PC-3 (cell line): ENCODE measurements around the gene CHKA. TPM values are rescaled to one million over a fixed set of nuclear protein-coding genes. Genes with fewer than 3 reads are reported as not detected.

Experiments
- ATAC-seq: fragments of 200-7000 bp; cut with Tn5 transposase; 2 replicates; pipeline ENCODE4 v1.9.1; 2020; ENCODE audit warnings: mild to moderate bottlenecking, moderate library complexity
- BruUV-seq: library from RNA; stranded (reverse); fragments of 400-500 nt; replicated peaks from 2 replicates; lab custom pipeline; 2021; lab: Mats Ljungman, UMichigan
- CTCF ChIA-PET: fragments of 300-600 bp; sonication (Branson Sonifier 250); formaldehyde crosslinking; loops from one replicate; lab custom pipeline; 2022; ENCODE audit warnings: antibody characterized with exemption; lab: Charles Lee
- POLR2A ChIA-PET: fragments of 300-600 bp; sonication (Branson Sonifier 250); formaldehyde crosslinking; loops from one replicate; lab custom pipeline; 2022; ENCODE audit warnings: antibody characterized with exemption; ENCODE audit not compliant: unreplicated experiment; lab: Charles Lee
- DNase-seq: peaks from one replicate; pipeline ENCODE4 v3.0.0-alpha.2; 2015
- H2AFZ ChIP-seq: fragments of 300-600 bp; sonication (generic); 2 replicates; pipeline ENCODE4 v1.6.0; 2016; ENCODE audit warnings: antibody characterized with exemption, low read length
- H3F3A ChIP-seq: fragments of 300-600 bp; sonication (generic); one replicate; pipeline ENCODE4 v1.6.0; 2017; ENCODE audit warnings: antibody characterized with exemption, low read length, control low read depth, mild to moderate bottlenecking; ENCODE audit not compliant: unreplicated experiment
- H3K27ac ChIP-seq: fragments of 300-600 bp; sonication (generic); 2 replicates; pipeline ENCODE4 v1.5.1; 2016; ENCODE audit warnings: mild to moderate bottlenecking, low read length
- H3K27me3 ChIP-seq: fragments of 300-600 bp; sonication (generic); 2 replicates; pipeline ENCODE4 v1.6.1; 2016; ENCODE audit warnings: low read length, mixed read lengths
- H3K36me3 ChIP-seq: fragments of 300-600 bp; sonication (generic); 2 replicates; pipeline ENCODE4 v1.6.1; 2016; ENCODE audit warnings: low read depth, mixed run types, low read length, mixed read lengths
- H3K4me1 ChIP-seq: fragments of 300-600 bp; sonication (generic); 2 replicates; pipeline ENCODE4 v1.5.1; 2016; ENCODE audit warnings: low read length; ENCODE audit not compliant: insufficient read depth
- H3K4me2 ChIP-seq: fragments of 300-600 bp; sonication (generic); 2 replicates; pipeline ENCODE4 v1.6.0; 2016; ENCODE audit warnings: low read length
- H3K4me3 ChIP-seq: fragments of 300-600 bp; sonication (generic); 2 replicates; pipeline ENCODE4 v1.5.1; 2016; ENCODE audit warnings: mild to moderate bottlenecking, low read length, mixed read lengths
- H3K79me2 ChIP-seq: fragments of 300-600 bp; sonication (generic); 2 replicates; pipeline ENCODE4 v1.6.1; 2017; ENCODE audit warnings: low read length, mixed read lengths
- H3K9ac ChIP-seq: fragments of 300-600 bp; sonication (generic); 2 replicates; pipeline ENCODE4 v1.6.0; 2016; ENCODE audit warnings: mild to moderate bottlenecking, low read length
- H3K9me2 ChIP-seq: fragments of 300-600 bp; sonication (generic); replicated peaks from 2 replicates; pipeline ENCODE4 v1.6.1; 2016; ENCODE audit warnings: mixed run types, low read length, mixed read lengths
- H3K9me3 ChIP-seq: fragments of 300-600 bp; sonication (generic); 2 replicates; pipeline ENCODE4 v1.6.1; 2016; ENCODE audit warnings: low read length, mixed read lengths
- H4K20me1 ChIP-seq: fragments of 300-600 bp; sonication (generic); 2 replicates; pipeline ENCODE4 v1.6.1; 2016; ENCODE audit warnings: low read length, mixed read lengths
- EZH2 ChIP-seq: fragments of 300-600 bp; sonication (generic); IDR thresholded peaks from one replicate; pipeline ENCODE4 v1.6.1; 2017; ENCODE audit warnings: antibody characterized with exemption, mild to moderate bottlenecking, low read length; ENCODE audit not compliant: unreplicated experiment
- EZH2phosphoT487 ChIP-seq: fragments of 300-600 bp; sonication (generic); IDR thresholded peaks from 2 replicates; pipeline ENCODE4 v1.6.1; 2018; ENCODE audit warnings: mild to moderate bottlenecking, antibody characterized with exemption, low read length, borderline replicate concordance
- intact Hi-C: fragments of 100-400 bp; cut with micrococcal nuclease; formaldehyde crosslinking; loops from 2 replicates; pipeline ENCODE4 v1.9.0; 2023
- total RNA-seq: library from RNA; depleted of rRNA; stranded (reverse); fragments of >200 nt; gene quantifications from 2 replicates; pipeline ENCODE4 v1.2.3, GENCODE V29; 2014
- TF ChIP-seq, protein P1 (sequence below): fragments of 300-600 bp; sonication (generic); conservative IDR thresholded peaks from 2 replicates; pipeline ENCODE4 v1.5.1; 2017; ENCODE audit warnings: antibody characterized with exemption, low read depth, mild to moderate bottlenecking, low read length

CHKA gene
- total RNA-seq, 1 experiment from 2014 or later = 57.5 TPM

DNA sequence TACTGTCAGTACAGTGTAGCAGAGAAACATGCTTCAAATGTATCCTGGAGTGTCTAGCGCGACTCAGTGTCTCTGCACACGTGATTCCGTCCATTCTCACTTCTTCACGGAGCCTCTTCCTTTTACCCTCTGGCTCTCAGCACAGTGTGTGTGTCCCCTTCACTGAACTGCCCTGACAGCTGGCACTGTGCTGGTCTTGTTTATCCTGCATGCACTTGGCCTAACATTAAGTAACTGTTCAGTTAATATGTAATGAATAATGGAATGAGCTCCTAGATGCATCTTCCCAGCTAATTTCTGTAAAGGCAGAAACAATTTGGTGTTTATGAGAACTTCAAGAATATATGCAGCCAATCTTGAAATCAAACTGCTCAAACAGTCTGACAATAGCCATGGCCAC is 47.5 kb upstream of the CHKA start:
- TF ChIP-seq EZH2phosphoT487 (no peak), EZH2 (no peak)
- TF ChIP-seq, protein P1, sequence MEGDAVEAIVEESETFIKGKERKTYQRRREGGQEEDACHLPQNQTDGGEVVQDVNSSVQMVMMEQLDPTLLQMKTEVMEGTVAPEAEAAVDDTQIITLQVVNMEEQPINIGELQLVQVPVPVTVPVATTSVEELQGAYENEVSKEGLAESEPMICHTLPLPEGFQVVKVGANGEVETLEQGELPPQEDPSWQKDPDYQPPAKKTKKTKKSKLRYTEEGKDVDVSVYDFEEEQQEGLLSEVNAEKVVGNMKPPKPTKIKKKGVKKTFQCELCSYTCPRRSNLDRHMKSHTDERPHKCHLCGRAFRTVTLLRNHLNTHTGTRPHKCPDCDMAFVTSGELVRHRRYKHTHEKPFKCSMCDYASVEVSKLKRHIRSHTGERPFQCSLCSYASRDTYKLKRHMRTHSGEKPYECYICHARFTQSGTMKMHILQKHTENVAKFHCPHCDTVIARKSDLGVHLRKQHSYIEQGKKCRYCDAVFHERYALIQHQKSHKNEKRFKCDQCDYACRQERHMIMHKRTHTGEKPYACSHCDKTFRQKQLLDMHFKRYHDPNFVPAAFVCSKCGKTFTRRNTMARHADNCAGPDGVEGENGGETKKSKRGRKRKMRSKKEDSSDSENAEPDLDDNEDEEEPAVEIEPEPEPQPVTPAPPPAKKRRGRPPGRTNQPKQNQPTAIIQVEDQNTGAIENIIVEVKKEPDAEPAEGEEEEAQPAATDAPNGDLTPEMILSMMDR = no peak
- H3F3A ChIP-seq = no peaks in the 10 kb centered on the region
- H3K27ac ChIP-seq = no peak overlapping the region
- no TSS peak for BruUV-seq
- no peaks in the 10 kb centered on the region for H3K9me3 ChIP-seq
- no peaks in the 10 kb centered on the region for H3K27me3 ChIP-seq
- H2AFZ ChIP-seq = no peak overlapping the region
- peaks cover 8% of the 10 kb centered on the region for H3K4me1 ChIP-seq
- intact Hi-C loops = no loop called here
- ChIA-PET CTCF (no interaction called here), POLR2A (interaction anchor here (0.6 kb wide), 1 partner anchor 49 kb away, joined by 4 read pairs; no protein-coding TSS in a partner anchor)
- no peaks in the 10 kb centered on the region for H3K79me2 ChIP-seq
- DNase-seq = no peak
- no peaks in the 10 kb centered on the region for H3K9me2 ChIP-seq
- H4K20me1 ChIP-seq = no peaks in the 10 kb centered on the region
- H3K4me2 ChIP-seq = no peak overlapping the region
- H3K36me3 ChIP-seq = peaks cover 49% of the 10 kb centered on the region
- H3K4me3 ChIP-seq = no peak overlapping the region
- ATAC-seq = no peak
- H3K9ac ChIP-seq = no peak overlapping the region

DNA sequence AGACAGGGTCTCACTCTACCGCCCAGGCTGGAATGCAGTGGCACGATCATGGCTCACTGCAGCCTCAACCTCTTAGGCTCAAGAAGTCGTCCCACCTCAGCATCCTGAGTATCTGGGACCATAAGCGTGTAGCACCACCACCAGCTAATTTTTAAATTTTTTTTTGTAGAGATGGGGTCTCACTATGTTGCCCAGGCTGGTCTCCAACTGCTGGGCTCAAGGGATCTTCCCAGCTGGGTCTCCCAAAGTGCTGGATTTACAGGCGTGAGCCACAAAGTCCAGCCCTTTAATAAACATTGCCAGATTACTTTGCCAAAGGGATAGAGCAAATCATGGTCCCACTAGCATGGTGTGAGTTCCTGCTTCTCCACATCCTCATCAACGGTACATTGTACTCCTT is 46.3 kb upstream of the CHKA start:
- no peak for ATAC-seq
- H2AFZ ChIP-seq = no peak overlapping the region
- CTCF ChIA-PET = no interaction called here

DNA sequence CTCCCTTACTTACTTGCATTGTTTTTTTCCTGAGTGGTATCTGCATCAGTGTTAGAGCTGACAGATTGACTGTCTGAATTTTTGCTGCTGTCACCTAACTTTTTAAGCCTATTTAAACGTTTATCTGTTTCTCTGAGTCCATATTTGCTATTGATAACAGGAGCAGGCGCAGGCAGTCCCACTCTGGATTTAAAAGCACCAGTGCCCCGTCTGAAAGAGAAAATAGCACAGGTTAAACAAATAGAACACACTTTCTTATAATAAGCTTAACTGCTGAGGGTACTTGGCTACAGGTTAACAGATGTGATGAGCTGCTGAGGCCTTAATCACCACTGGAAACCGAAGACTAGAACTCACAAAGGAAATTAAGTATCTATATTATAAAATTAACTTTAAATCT is 45.8 kb upstream of the CHKA start:
- CTCF ChIA-PET = no interaction called here
- H4K20me1 ChIP-seq = no peaks in the 10 kb centered on the region

More for the DNA sequence above, 46.3 kb upstream of the CHKA start:
- Histone ChIP-seq H3K9ac (no peak overlapping the region), H3K27ac (no peak overlapping the region), H3K36me3 (peaks cover 46% of the 10 kb centered on the region), H3K9me2 (no peaks in the 10 kb centered on the region), H3K79me2 (no peaks in the 10 kb centered on the region), H3F3A (no peaks in the 10 kb centered on the region), H3K4me3 (no peak overlapping the region), H3K4me2 (no peak overlapping the region), H3K9me3 (no peaks in the 10 kb centered on the region), H3K27me3 (no peaks in the 10 kb centered on the region), H3K4me1 (peaks cover 8% of the 10 kb centered on the region), H4K20me1 (no peaks in the 10 kb centered on the region)
- no peak for DNase-seq
- no TSS peak for BruUV-seq
- POLR2A ChIA-PET = no interaction called here
- intact Hi-C loops = no loop called here
- no peak for TF ChIP-seq EZH2phosphoT487

More for the DNA sequence above, 45.8 kb upstream of the CHKA start:
- Histone ChIP-seq H2AFZ (no peak overlapping the region), H3K4me2 (no peak overlapping the region), H3K9me2 (no peaks in the 10 kb centered on the region), H3K27me3 (no peaks in the 10 kb centered on the region), H3K27ac (no peak overlapping the region), H3K4me3 (no peak overlapping the region), H3F3A (no peaks in the 10 kb centered on the region), H3K36me3 (peaks cover 46% of the 10 kb centered on the region), H3K4me1 (peaks cover 8% of the 10 kb centered on the region), H3K9me3 (no peaks in the 10 kb centered on the region), H3K79me2 (no peaks in the 10 kb centered on the region), H3K9ac (no peak overlapping the region)
- no peak for DNase-seq
- intact Hi-C loops = no loop called here
- POLR2A ChIA-PET = no interaction called here
- no peak for TF ChIP-seq EZH2
- TF ChIP-seq, protein P1 = no peak
- no peak for TF ChIP-seq EZH2phosphoT487
- ATAC-seq = no peak
- no TSS peak for BruUV-seq
